H9 (cell line): Measurements from ENCODE around the gene ARHGEF5. TPM values are rescaled to one million over a fixed set of nuclear protein-coding genes. Genes with fewer than 3 reads are reported as not detected.
"Not testable (repeated sequence)": the region's sequence is repeated elsewhere in the genome, so short reads cannot be mapped to it uniquely, and the experiment has no call there.

Experiments
- DNase-seq: peaks from one replicate; pipeline ENCODE4 v3.0.0-alpha.2; 2017
- H2AFZ ChIP-seq: one replicate; pipeline ENCODE4 v1.6.1; 2013; ENCODE audit warnings: mild to moderate bottlenecking, low read length, control low read depth, moderate library complexity
- H2AK5ac ChIP-seq: 2 replicates; pipeline ENCODE4 v1.6.1; 2013; ENCODE audit warnings: low read length, control low read depth, mixed read lengths; ENCODE audit not compliant: insufficient read length
- H2BK120ac ChIP-seq: one replicate; pipeline ENCODE4 v1.6.1; 2013; ENCODE audit warnings: low read depth, mild to moderate bottlenecking, low read length, control low read depth, inconsistent platforms; ENCODE audit not compliant: poor library complexity, severe bottlenecking
- H2BK12ac ChIP-seq: 2 replicates; pipeline ENCODE4 v1.6.1; 2013; ENCODE audit warnings: low read length, control low read depth, mixed read lengths, low read depth; ENCODE audit not compliant: insufficient read length
- H2BK15ac ChIP-seq: 2 replicates; pipeline ENCODE4 v1.6.1; 2013; ENCODE audit warnings: low read depth, low read length, control low read depth
- H2BK20ac ChIP-seq: one replicate; pipeline ENCODE4 v1.6.1; 2013; ENCODE audit warnings: low read depth, mild to moderate bottlenecking, low read length, control low read depth, inconsistent platforms; ENCODE audit not compliant: poor library complexity, severe bottlenecking
- H2BK5ac ChIP-seq: 2 replicates; pipeline ENCODE4 v1.6.1; 2013; ENCODE audit warnings: low read length, control low read depth, mixed read lengths; ENCODE audit not compliant: insufficient read length
- H3K14ac ChIP-seq: 2 replicates; pipeline ENCODE4 v1.6.1; 2013; ENCODE audit warnings: low read length, control low read depth; ENCODE audit not compliant: insufficient read depth
- H3K18ac ChIP-seq: 2 replicates; pipeline ENCODE4 v1.6.1; 2013; ENCODE audit warnings: low read depth, mild to moderate bottlenecking, mixed read lengths, low read length, control low read depth; ENCODE audit not compliant: insufficient read length
- H3K23ac ChIP-seq: 2 replicates; pipeline ENCODE4 v1.6.1; 2013; ENCODE audit warnings: low read length, control low read depth, mixed read lengths, low read depth; ENCODE audit not compliant: insufficient read length
- H3K23me2 ChIP-seq: 2 replicates; pipeline ENCODE4 v1.6.1; 2013; ENCODE audit warnings: low read depth, mild to moderate bottlenecking, mixed read lengths, low read length, control low read depth; ENCODE audit not compliant: insufficient read length, poor library complexity, severe bottlenecking
- H3K27ac ChIP-seq: 2 replicates; pipeline ENCODE4 v1.5.1; 2013; ENCODE audit warnings: low read length, control low read depth, mixed read lengths, low read depth; ENCODE audit not compliant: insufficient read length
- H3K27me3 ChIP-seq: 2 replicates; pipeline ENCODE4 v1.6.1; 2013; ENCODE audit warnings: low read length, control low read depth, inconsistent platforms; ENCODE audit not compliant: insufficient read depth
- H3K4ac ChIP-seq: 2 replicates; pipeline ENCODE4 v1.6.1; 2013; ENCODE audit warnings: low read depth, mild to moderate bottlenecking, control low read depth, inconsistent platforms, low read length, moderate library complexity
- H3K4me1 ChIP-seq: 2 replicates; pipeline ENCODE4 v1.6.1; 2013; ENCODE audit warnings: low read length, control low read depth, inconsistent platforms; ENCODE audit not compliant: insufficient read depth
- H3K4me2 ChIP-seq: 2 replicates; pipeline ENCODE4 v1.6.1; 2013; ENCODE audit warnings: low read length, control low read depth, mixed read lengths; ENCODE audit not compliant: insufficient read length, insufficient read depth
- H3K56ac ChIP-seq: 2 replicates; pipeline ENCODE4 v1.6.1; 2013; ENCODE audit warnings: low read depth, mild to moderate bottlenecking, mixed read lengths, low read length, control low read depth; ENCODE audit not compliant: insufficient read length
- H3K79me1 ChIP-seq: 2 replicates; pipeline ENCODE4 v1.6.1; 2013; ENCODE audit warnings: low read depth, mild to moderate bottlenecking, moderate library complexity, low read length, control low read depth, inconsistent platforms; ENCODE audit not compliant: insufficient read depth, poor library complexity, severe bottlenecking
- H3K79me2 ChIP-seq: 2 replicates; pipeline ENCODE4 v1.6.1; 2013; ENCODE audit warnings: low read length, control low read depth, inconsistent platforms; ENCODE audit not compliant: insufficient read depth
- H3K9ac ChIP-seq: 2 replicates; pipeline ENCODE4 v1.6.1; 2013; ENCODE audit warnings: low read length, control low read depth, mixed read lengths; ENCODE audit not compliant: insufficient read length; ENCODE audit errors: extremely low read depth
- H3K9me3 ChIP-seq: one replicate; pipeline ENCODE4 v1.6.1; 2013; ENCODE audit warnings: low read depth, low read length, inconsistent platforms; ENCODE audit not compliant: control insufficient read depth
- H3T11ph ChIP-seq: one replicate; pipeline ENCODE4 v1.6.1; 2013; ENCODE audit warnings: mild to moderate bottlenecking, low read length, control low read depth, inconsistent platforms
- H4K20me1 ChIP-seq: one replicate; pipeline ENCODE4 v1.6.1; 2013; ENCODE audit not compliant: control insufficient read depth, insufficient read length, insufficient read depth
- H4K5ac ChIP-seq: 2 replicates; pipeline ENCODE4 v1.6.1; 2013; ENCODE audit warnings: low read depth, mild to moderate bottlenecking, mixed read lengths, low read length, control low read depth; ENCODE audit not compliant: insufficient read length
- H4K8ac ChIP-seq: replicated peaks from 2 replicates; pipeline ENCODE4 v1.6.1; 2013; ENCODE audit warnings: low read length, control low read depth, mixed read lengths, low read depth; ENCODE audit not compliant: insufficient read length
- H4K91ac ChIP-seq: 2 replicates; pipeline ENCODE4 v1.6.1; 2013; ENCODE audit warnings: low read depth, mild to moderate bottlenecking, moderate library complexity, mixed read lengths, low read length, control low read depth; ENCODE audit not compliant: insufficient read length
- H3K27ac Mint-ChIP-seq, 3 experiments: 2 replicates in 2 of 3; 3 replicates in 1 of 3; pipeline ENCODE4 v1.8.0; 2020 to 2021; ENCODE audit warnings: mixed read lengths in 3 of 3, mild to moderate bottlenecking in 1 of 3, moderate library complexity in 1 of 3
- H3K27me3 Mint-ChIP-seq: 2 replicates; pipeline ENCODE4 v1.8.0; 2021; ENCODE audit warnings: low read depth, mild to moderate bottlenecking, moderate library complexity, mixed read lengths
- H3K36me3 Mint-ChIP-seq, 3 experiments: 2 replicates in 2 of 3; 3 replicates in 1 of 3; pipeline ENCODE4 v1.8.0; 2020 to 2021; ENCODE audit warnings: low read depth in 3 of 3, mixed read lengths in 3 of 3; ENCODE audit not compliant: insufficient read depth in 1 of 3
- H3K4me1 Mint-ChIP-seq, 2 experiments: 2 replicates each; pipeline ENCODE4 v1.8.0; 2020; ENCODE audit warnings: mixed read lengths in 2 of 2
- H3K4me3 Mint-ChIP-seq, 2 experiments: 2 replicates in 1 of 2; 3 replicates in 1 of 2; pipeline ENCODE4 v1.8.0; 2020 to 2021; ENCODE audit warnings: mild to moderate bottlenecking in 2 of 2, mixed read lengths in 2 of 2, moderate library complexity in 1 of 2
- H3K9me3 Mint-ChIP-seq, 2 experiments: 2 replicates in 1 of 2; 3 replicates in 1 of 2; pipeline ENCODE4 v1.8.0; 2020; ENCODE audit warnings: mild to moderate bottlenecking in 2 of 2, mixed read lengths in 2 of 2, moderate library complexity in 1 of 2
- WGBS: extraction: QIAGEN DNeasy Blood & Tissue Kit; methylation state at CpG from one replicate; pipeline ENCODE4 v1.1.7; 2013; ENCODE audit warnings: missing lambda C conversion rate, low lambda C conversion rate, mixed read lengths; ENCODE audit not compliant: insufficient read length; ENCODE audit errors: extremely low coverage; 5-methylcytosine and 5-hydroxymethylcytosine counted together
- total RNA-seq: library from RNA; stranded (reverse); gene quantifications from 2 replicates; pipeline ENCODE4 v1.2.1, GENCODE V29; 2021

Gene ARHGEF5
- total RNA-seq, 1 experiment from 2014 or later, result 33.9 TPM

GRCh38 chr7:144356185-144356584 is 983 bp downstream of the ARHGEF5 start:
- H4K20me1 ChIP-seq, H3K9me3 ChIP-seq, H3K27ac ChIP-seq, H3K9me3 Mint-ChIP-seq, H3K23ac ChIP-seq, H3K79me2 ChIP-seq, H3K27me3 Mint-ChIP-seq, H4K91ac ChIP-seq, H3K27me3 ChIP-seq, H3K9ac ChIP-seq, H2BK20ac ChIP-seq, H3K56ac ChIP-seq, H3K79me1 ChIP-seq, H4K5ac ChIP-seq, H2BK5ac ChIP-seq, H2AFZ ChIP-seq, H3K4me3 Mint-ChIP-seq, H3T11ph ChIP-seq, H2BK120ac ChIP-seq, H2BK12ac ChIP-seq, H2BK15ac ChIP-seq, H2AK5ac ChIP-seq, H3K36me3 Mint-ChIP-seq, H3K4me2 ChIP-seq, DNase-seq, H3K4me1 ChIP-seq, H3K4ac ChIP-seq, H3K14ac ChIP-seq, H3K27ac Mint-ChIP-seq, H3K18ac ChIP-seq, H4K8ac ChIP-seq, H3K23me2 ChIP-seq: not testable (repeated sequence)
- peaks cover 9 to 10% of the 10 kb centered on the region in 2 experiments for H3K4me1 Mint-ChIP-seq
- no CpG with 5 or more reads among the region's 6 CpGs for WGBS

- H3K79me1 ChIP-seq, H3K14ac ChIP-seq, H4K20me1 ChIP-seq, H2BK12ac ChIP-seq, H3K4me1 ChIP-seq, H3K27me3 Mint-ChIP-seq, H3K79me2 ChIP-seq, H2BK120ac ChIP-seq, H3K27me3 ChIP-seq, H4K91ac ChIP-seq, H2AK5ac ChIP-seq, H3K36me3 Mint-ChIP-seq, H3K23me2 ChIP-seq, H3K4ac ChIP-seq, H3K4me2 ChIP-seq, H3K23ac ChIP-seq, H3K56ac ChIP-seq, H3K9ac ChIP-seq, H3T11ph ChIP-seq, H3K9me3 ChIP-seq, H2BK20ac ChIP-seq, H3K27ac ChIP-seq, DNase-seq, H2AFZ ChIP-seq, H3K4me3 Mint-ChIP-seq, H4K5ac ChIP-seq, H3K18ac ChIP-seq, H2BK5ac ChIP-seq, H3K27ac Mint-ChIP-seq, H2BK15ac ChIP-seq, H3K9me3 Mint-ChIP-seq, H4K8ac ChIP-seq: not testable (repeated sequence)
- WGBS, result no CpG with 5 or more reads among the region's 11 CpGs
- H3K4me1 Mint-ChIP-seq, result peaks cover 6 to 10% of the 10 kb centered on the region in 2 experiments
Measured at GRCh38 chr7:144356860-144357259, 1.7 kb downstream of the ARHGEF5 start.
